ENCODE results near the gene KDM2B.

DNA sequence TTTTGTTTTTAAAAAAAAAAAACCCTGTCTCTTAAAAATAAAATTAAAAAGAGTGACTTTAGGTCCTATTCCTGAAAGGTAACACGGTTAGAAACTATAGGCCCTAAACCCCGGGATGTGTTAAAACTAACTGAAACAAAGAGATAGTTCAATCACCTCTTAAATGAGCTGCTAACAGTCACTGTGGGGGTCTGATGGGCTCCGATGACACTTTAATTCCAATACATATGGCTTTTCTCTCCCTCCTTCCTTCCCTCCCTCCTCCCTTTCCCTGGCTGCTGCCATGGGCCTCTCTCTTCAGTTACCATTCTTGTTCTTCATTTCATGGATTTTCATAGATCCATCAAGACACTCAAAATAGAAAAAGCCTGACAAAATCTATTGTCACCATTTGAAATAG lies 104.3 kb downstream of the KDM2B start:
- TF ChIP-seq, protein P1, sequence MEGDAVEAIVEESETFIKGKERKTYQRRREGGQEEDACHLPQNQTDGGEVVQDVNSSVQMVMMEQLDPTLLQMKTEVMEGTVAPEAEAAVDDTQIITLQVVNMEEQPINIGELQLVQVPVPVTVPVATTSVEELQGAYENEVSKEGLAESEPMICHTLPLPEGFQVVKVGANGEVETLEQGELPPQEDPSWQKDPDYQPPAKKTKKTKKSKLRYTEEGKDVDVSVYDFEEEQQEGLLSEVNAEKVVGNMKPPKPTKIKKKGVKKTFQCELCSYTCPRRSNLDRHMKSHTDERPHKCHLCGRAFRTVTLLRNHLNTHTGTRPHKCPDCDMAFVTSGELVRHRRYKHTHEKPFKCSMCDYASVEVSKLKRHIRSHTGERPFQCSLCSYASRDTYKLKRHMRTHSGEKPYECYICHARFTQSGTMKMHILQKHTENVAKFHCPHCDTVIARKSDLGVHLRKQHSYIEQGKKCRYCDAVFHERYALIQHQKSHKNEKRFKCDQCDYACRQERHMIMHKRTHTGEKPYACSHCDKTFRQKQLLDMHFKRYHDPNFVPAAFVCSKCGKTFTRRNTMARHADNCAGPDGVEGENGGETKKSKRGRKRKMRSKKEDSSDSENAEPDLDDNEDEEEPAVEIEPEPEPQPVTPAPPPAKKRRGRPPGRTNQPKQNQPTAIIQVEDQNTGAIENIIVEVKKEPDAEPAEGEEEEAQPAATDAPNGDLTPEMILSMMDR (optimal IDR thresholded peaks at IDR 0.05 in 1 of 3, IDR thresholded peaks at IDR 0.05 in 1 of 3, conservative IDR thresholded peaks at IDR 0.05 in 1 of 3; ENCODE audit: extremely low read depth in 1 of 3, insufficient read depth in 2 of 3, low read length in 3 of 3): no peak
- no peak for TF ChIP-seq EZH2 (IDR thresholded peaks at IDR 0.05; ENCODE audit: low read length)

Data from keratinocyte (primary cell).